MV-4-11 (cell line): ENCODE data around the gene RUNX1.
A peak's percentile ranks its signal among the peaks of the same experiment; 100 is the strongest.

Experiments used
- DNase-seq: peaks from one replicate; lab custom pipeline; 2025; lab: John Stamatoyannopoulos, UW

RUNX1 gene

GRCh38 chr21:34782506-34783360 is 266.4 kb downstream of the RUNX1 start:
- no peak for DNase-seq

DNA sequence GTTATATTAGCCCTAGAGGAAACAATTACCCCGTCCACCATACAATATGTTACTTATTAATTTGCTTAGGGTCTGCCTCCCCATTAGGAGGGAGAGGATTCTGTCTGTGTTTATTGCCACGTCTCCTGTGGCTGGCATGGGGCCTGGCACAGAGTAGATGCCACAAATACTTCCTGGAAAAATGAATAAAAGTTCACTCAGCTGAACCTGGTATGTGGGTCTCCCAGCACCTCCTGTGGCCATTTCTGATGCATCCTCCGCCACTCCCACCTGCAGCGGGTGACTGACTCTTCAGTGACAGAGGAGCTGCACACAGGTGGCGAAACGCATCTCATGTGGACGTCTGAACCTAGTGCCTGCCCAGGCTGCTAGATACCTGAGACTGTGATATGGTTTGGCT is 267.6 kb downstream of the RUNX1 start:
- no peak for DNase-seq

- peak; percentile 18 for DNase-seq
Measured at GRCh38 chr21:34779860-34780259, 269.2 kb downstream of the RUNX1 start.

- no peak for DNase-seq
Measured at GRCh38 chr21:34775793-34776192, 273.3 kb downstream of the RUNX1 start.

- no peak for DNase-seq
Measured at GRCh38 chr21:34774750-34775149, 274.4 kb downstream of the RUNX1 start.

- DNase-seq = peak; percentile 18
Measured at GRCh38 chr21:34771512-34772028, 277.5 kb downstream of the RUNX1 start.

GRCh38 chr21:34770576-34770975 is 278.5 kb downstream of the RUNX1 start:
- no peak for DNase-seq

GRCh38 chr21:34768326-34768725 is 280.8 kb downstream of the RUNX1 start:
- DNase-seq = no peak

GRCh38 chr21:34766862-34767261 is 282.2 kb downstream of the RUNX1 start:
- no peak for DNase-seq

GRCh38 chr21:34765619-34766018 is 283.5 kb downstream of the RUNX1 start:
- DNase-seq = no peak

DNA sequence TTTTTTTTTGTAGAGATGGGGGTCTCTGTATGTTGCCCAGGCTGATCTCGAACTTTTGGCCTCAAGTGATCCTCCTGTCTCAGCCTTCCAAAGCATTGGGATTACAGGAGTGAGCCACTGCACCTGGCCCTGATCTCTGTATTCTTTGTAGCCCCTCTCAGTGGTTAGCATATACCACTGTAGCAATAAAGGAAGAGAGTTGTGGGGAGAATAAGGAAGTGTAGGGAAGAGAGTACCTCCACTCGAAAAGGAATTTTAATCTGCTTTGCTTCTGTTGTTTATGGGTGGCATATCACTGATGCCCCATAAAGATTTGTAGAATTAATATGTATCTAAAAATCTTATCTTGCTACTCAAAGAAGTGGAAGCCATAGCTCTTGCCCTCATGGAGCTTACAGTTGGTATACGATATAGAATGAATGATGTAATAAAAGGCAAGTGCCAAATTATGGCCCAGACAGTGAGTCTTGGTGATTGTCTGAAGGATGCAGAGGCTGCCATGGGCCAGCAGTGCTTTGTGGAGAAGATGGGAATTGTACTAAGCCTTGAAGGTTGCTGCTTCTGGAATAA is 284.3 kb downstream of the RUNX1 start:
- no peak for DNase-seq

DNA sequence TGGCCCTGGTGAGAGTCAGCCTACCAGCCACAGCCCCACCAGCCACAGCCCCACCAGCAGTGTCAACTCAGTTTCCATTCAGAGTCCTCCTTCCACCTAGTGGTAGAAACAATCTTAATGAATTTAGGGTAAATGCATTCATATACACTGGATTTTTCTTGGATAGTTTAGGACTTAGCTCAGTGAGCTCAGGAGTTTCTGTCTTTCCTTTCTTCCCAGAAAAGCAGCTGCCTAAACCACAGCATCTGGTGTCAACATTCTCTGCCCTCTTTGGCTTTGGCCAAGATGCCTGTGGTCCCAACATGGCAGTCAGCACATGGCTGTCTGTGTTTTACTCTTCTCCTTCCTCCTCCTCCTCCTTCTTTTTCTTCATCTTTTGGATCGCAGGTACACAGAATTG is 286.3 kb downstream of the RUNX1 start:
- DNase-seq = no peak

DNA sequence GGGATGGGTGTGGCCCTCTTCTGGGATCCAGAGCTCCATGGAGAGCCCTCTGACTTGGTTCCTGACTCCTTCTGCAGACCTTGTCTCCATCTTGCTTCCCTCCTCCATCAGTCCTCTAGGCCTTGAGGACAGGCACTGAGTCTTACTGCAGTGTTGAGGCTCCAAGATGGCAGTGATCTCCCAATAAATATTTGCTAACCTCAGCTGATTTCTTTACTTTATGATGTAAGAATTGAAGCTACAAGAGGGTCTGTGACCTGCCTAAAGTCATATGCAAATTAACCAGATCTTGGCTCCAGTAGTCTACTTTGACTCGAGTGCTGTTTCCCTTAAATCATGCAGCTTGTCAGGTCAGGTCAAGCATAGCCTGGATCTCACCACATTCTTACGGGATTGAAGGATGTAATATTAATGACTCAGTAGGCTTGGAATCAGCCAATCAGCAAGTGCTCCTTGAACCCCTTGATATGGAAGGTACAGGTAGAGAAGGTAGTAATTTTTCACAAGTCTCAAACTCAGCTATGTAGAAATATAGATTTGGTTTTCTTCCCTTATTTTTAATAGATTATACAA is 287.3 kb downstream of the RUNX1 start:
- DNase-seq = no peak

GRCh38 chr21:34754690-34755647 is 294.1 kb downstream of the RUNX1 start:
- peak; percentile 8 for DNase-seq

GRCh38 chr21:34748862-34749261 is 300.2 kb downstream of the RUNX1 start:
- no peak for DNase-seq

GRCh38 chr21:34745557-34746255 is 303.4 kb downstream of the RUNX1 start:
- peak; percentile 92 for DNase-seq

GRCh38 chr21:34744801-34745200 is 304.3 kb downstream of the RUNX1 start:
- no peak for DNase-seq

DNA sequence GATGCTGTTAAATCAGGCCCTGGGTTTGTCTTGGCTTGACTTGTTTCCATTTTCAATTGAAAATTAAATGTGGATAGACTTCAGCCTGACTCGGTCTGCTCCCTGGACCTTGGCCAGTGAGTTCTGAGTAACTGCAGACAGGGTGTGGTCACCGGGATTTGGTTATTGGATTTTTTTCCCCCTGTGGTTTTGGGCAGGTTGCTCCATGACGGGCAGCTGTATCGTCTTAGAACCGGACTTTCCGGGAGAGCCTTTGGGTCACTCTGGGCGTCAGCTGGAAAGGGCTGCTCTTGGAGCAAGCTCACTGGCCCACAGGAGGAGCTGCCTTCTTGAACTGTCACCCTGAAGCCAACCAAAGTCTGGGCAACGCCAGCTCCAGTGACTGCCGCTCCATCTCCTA is 305.3 kb downstream of the RUNX1 start:
- no peak for DNase-seq

GRCh38 chr21:34743285-34743684 is 305.8 kb downstream of the RUNX1 start:
- DNase-seq = no peak

GRCh38 chr21:34740198-34740597 is 308.9 kb downstream of the RUNX1 start:
- no peak for DNase-seq
